GM21526 (cell line): ENCODE results near the gene LRFN4.

Experiments used
- ATAC-seq: cut with Tn5 transposase; IDR thresholded peaks from one replicate; pipeline ENCODE4 v1.9.1; 2021; ENCODE audit warnings: moderate library complexity; ENCODE audit not compliant: unreplicated experiment, low FRiP score

LRFN4 gene

GRCh38 chr11:66844496-66845142 lies 12.2 kb upstream of the LRFN4 start:
- no peak for ATAC-seq

DNA sequence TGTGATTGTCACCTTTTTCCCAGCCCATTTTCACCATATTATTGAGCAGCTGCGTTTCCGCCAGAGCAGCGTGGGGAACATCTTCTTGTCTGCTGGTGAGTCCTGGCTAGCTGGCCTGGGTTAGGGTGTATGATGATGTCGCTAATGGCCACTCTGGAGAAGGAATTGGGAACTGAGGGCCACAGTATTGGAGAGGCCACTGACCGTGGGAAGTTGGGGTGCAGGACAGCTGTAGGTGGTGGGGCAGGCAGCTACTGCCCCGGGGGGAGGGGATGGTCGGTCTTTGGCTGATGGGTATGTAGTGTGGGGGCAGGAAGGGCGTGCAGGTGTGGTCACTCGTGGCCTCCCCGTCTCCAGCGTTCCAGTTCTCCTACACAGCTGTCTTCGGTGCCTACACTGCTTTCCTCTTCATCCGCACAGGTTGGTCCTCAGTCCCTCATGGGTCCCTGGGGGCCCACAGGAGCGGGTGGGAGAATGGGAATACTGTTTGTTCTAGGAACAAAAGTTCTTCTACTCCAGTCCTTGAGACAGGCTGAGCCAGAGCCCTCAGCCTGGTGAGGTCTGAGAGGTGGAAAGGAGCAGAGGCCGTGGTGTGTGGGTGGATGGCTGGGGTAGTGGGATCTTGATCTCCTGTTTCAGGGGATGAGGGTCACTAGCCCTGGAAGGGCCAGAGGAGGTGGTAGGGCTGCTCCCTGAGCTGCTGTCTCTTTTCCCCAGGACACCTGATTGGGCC lies 11.6 kb upstream of the LRFN4 start:
- no peak for ATAC-seq

DNA sequence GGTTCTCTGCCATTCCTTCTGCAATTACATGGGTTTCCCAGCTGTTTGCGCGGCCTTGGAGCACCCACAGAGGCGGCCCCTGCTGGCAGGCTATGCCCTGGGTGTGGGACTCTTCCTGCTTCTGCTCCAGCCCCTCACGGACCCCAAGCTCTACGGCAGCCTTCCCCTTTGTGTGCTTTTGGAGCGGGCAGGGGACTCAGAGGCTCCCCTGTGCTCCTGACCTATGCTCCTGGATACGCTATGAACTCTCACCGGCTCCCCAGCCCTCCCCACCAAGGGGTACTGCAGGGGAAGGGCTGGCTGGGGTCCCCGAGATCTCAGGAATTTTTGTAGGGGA lies 11.0 kb upstream of the LRFN4 start:
- no peak for ATAC-seq

- ATAC-seq = no peak
Measured at GRCh38 chr11:66846671-66847091, 10.2 kb upstream of the LRFN4 start.

GRCh38 chr11:66847461-66848232 lies 9.2 kb upstream of the LRFN4 start:
- no peak for ATAC-seq

GRCh38 chr11:66848671-66849500 lies 8.0 kb upstream of the LRFN4 start:
- ATAC-seq = no peak

DNA sequence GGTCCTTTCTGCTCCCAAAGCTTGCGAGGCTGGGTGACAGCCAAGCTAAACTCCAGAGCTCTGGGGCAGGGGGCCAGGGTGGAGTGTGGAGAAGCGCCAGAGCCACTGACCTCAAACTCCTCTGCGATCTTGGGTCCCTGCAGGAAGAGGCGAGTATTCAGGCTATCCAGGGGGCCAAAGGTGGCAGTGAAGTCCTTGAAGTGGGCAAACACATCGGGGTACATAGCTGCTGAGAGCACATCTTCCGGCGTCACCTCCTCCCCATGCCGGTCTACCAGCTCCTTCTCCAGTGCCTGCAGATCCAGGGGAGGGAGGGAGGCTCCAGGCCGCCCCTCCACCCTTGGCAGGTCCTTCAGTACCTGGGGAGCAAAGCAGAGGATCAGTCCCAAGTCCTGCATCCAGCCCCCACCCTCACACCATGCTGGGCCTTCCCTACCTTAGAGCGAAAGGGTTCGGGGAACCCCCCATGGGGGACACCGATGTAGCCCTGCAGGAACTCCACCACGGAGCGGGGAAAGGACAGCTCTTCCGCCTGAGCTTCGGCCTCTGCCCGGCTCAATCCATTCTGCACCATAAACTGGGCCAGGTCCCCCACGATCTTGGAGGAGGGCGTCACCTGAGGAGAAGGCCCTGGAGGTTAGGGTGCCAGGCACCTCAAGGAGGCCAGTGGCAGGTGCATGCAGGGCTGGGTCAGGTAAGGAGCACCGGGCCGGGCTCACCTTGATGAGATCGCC lies 7.2 kb upstream of the LRFN4 start:
- ATAC-seq = no peak

DNA sequence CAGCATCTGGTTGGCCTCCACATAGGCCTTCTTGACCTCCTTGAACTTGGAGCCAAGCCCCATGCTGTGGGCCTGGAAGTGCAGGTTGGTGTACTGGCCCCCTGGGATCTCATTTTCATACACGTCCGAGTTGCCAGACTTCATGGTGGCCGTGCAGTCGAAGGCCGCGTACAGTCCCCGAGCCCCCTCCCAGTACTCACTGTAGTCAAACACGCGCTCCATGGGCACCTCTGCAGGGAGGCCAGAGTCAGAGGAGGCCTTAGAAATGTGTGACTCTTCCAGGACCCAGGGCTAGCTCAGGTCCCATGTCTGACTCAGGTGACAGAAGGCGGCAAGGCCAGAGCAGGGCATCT lies 6.7 kb upstream of the LRFN4 start:
- ATAC-seq = no peak

- ATAC-seq = no peak
Measured at GRCh38 chr11:66850588-66851238, 6.2 kb upstream of the LRFN4 start.

GRCh38 chr11:66851239-66851596 lies 5.6 kb upstream of the LRFN4 start:
- no peak for ATAC-seq

DNA sequence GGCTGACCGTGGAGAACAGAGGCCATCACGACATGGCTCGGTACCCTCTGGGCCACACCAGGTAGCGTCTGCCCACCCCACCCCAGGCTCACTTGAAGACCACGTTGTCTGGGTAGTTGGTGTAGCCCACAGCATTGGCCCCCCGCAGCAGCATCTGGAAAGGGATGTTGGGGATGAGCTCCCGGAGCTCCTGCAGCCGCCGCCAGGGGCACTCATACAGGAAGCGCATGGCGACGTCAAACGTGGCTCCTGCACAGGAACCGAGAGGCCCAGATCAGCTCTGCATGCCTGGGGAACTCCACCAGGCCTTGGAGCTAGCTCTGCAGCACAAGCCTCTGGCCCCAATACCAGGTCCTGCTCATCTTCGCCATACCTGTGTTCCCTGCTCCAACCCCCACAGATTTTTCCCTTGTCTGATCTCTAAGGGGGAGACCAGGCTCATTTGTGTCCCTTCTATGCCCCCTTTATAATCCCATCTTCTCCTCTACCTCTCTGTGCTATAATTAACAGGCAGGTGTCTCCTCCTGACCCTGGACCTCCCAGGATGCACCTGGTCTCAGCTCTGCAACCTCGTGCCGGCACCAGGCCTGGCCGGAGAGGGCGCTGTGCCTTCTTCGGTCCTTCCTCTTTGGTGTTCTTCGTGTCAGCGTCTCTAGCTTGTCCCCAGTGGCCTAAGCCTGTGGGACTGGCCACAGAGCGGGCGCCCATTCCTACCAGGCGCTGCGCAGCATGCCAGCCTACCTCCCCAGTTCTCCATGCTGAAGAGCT lies 5.0 kb upstream of the LRFN4 start:
- no peak for ATAC-seq

GRCh38 chr11:66852466-66853241 lies 4.2 kb upstream of the LRFN4 start:
- no peak for ATAC-seq

- ATAC-seq = no peak
Measured at GRCh38 chr11:66853242-66854229, 3.3 kb upstream of the LRFN4 start.

- ATAC-seq = no peak
Measured at GRCh38 chr11:66854231-66854661, 2.6 kb upstream of the LRFN4 start.

GRCh38 chr11:66854729-66855211 lies 2.1 kb upstream of the LRFN4 start:
- no peak for ATAC-seq

DNA sequence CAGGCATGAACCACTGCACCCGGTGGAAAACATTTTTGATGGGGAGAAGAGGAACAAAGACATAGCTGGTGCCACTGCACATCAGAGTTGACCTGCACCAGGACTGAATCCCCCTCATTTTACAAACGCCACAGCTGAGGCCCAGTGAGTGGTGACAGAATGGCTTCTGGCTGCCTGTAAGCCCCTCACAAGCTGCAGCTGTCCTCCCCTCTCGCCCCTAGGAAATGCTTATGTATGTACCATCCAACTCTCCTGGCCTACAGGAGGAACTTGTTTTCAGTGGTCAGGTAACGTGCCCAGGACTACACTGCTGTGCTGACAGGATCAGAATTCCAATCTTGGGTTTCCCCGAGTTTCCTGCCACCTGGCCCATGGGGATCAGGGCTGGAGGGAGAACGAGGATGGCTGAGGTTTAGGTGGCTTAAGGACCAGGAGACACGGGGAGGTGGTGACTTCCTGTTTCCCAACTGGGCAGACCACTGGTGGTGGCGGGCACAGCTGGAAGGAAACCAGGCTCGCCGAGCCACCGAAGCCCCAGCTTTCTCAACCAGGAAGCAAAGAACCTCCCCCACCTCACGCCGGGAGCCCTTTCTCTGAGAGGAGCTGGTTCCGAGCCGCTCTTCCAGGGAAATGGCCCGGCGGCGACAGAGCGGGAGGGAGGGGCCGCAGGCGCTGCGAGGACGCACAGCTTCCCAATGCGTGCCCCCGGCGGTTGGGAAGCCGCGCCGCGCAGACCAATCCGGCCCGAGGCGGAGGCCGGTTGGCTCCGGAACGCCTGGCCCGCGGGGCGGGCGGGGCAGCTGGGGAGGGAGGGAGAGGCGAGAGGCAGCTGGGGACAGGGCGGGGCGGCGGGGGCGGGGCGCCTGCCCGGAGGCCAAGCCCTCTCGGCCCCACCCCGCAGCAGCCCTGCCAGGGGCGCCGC lies 1.0 kb upstream of the LRFN4 start:
- ATAC-seq = peak; percentile 44
